ENCODE measurements around the gene DNAI7. TPM values are rescaled to one million over a fixed set of nuclear protein-coding genes. Genes with fewer than 3 reads are reported as not detected.

The DNAI7 gene
- total RNA-seq, 4 donors from 2014 or later = not detected

GRCh38 chr12:25084816-25085215 lies 110.1 kb downstream of the DNAI7 start:
- Histone ChIP-seq H3K9me3 (no peaks in the 10 kb centered on the region), H3K4me1 (no peaks in the 10 kb centered on the region), H3K36me3 (no peaks in the 10 kb centered on the region), H3K27ac (no peak overlapping the region), H3K4me3 (no peak overlapping the region), H3K27me3 (no peaks in the 10 kb centered on the region)
- in situ Hi-C loops (cut with MboI; ENCODE audit: low sequenced_read_pairs in 4 of 4) (no loop called here), intact Hi-C loops (cut with DNase I; ENCODE audit: low total_unique reads) (no loop called here)
- DNase-seq (no peak), ATAC-seq (no peak)
- no peak for TF ChIP-seq CTCF (IDR thresholded peaks at IDR 0.05 in 4 of 5, conservative IDR thresholded peaks at IDR 0.05 in 1 of 5)
- TF ChIP-seq POLR2A (IDR thresholded peaks at IDR 0.05) = no peak

- H3K36me3 ChIP-seq = no peaks in the 10 kb centered on the region
- H3K9me3 ChIP-seq = no peaks in the 10 kb centered on the region
- in situ Hi-C loops (cut with MboI; ENCODE audit: low sequenced_read_pairs in 4 of 4) = no loop called here
- no peak for ATAC-seq
- H3K27ac ChIP-seq = no peak overlapping the region
- H3K4me1 ChIP-seq = no peaks in the 10 kb centered on the region
- intact Hi-C loops (cut with DNase I; ENCODE audit: low total_unique reads) = no loop called here
- no peak overlapping the region for H3K4me3 ChIP-seq
- no peaks in the 10 kb centered on the region for H3K27me3 ChIP-seq
- no peak for TF ChIP-seq POLR2A (IDR thresholded peaks at IDR 0.05)
- no peak for DNase-seq
Observed at GRCh38 chr12:25083211-25083610, 111.7 kb downstream of the DNAI7 start.

DNA sequence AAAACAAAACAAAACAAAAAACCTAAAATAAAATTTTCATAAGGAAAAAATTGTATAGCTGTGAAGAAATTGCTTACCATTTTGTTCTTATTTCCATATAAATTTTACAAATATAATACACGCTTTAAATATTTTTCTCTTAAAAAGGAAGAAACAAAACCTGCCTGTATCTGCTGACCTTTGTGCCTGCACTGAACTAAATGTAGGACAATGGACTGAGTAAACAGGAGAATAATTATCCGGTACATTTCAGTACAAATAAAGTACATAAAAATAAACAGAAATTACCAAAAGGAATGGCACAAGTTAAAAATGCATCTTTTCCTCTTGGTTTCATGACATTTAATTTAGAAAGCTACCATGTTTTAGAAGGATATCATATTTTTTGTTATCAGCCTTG lies 112.3 kb downstream of the DNAI7 start:
- no peaks in the 10 kb centered on the region for H3K9me3 ChIP-seq
- H3K36me3 ChIP-seq = no peaks in the 10 kb centered on the region
- no peaks in the 10 kb centered on the region for H3K27me3 ChIP-seq
- no peak overlapping the region for H3K4me3 ChIP-seq
- no peak for DNase-seq
- TF ChIP-seq POLR2A (IDR thresholded peaks at IDR 0.05) = no peak
- no peak for TF ChIP-seq CTCF (IDR thresholded peaks at IDR 0.05 in 4 of 5, conservative IDR thresholded peaks at IDR 0.05 in 1 of 5)
- ATAC-seq = no peak
- no peak overlapping the region for H3K27ac ChIP-seq
- no peaks in the 10 kb centered on the region for H3K4me1 ChIP-seq
- intact Hi-C loops (cut with DNase I; ENCODE audit: low total_unique reads) (no loop called here), in situ Hi-C loops (cut with MboI; ENCODE audit: low sequenced_read_pairs in 4 of 4) (no loop called here)

- intact Hi-C loops (cut with DNase I; ENCODE audit: low total_unique reads) = no loop called here
Observed at GRCh38 chr12:25079393-25079792, 115.6 kb downstream of the DNAI7 start.

GRCh38 chr12:25074954-25075353 lies 120.0 kb downstream of the DNAI7 start:
- DNase-seq = no peak
- Histone ChIP-seq H3K4me1 (peaks cover 0 to 5% of the 10 kb centered on the region in 2 donors), H3K4me3 (no peak overlapping the region), H3K36me3 (no peaks in the 10 kb centered on the region), H3K9me3 (no peaks in the 10 kb centered on the region), H3K27ac (no peak overlapping the region), H3K27me3 (no peaks in the 10 kb centered on the region)
- in situ Hi-C loops (cut with MboI; ENCODE audit: low sequenced_read_pairs in 4 of 4) (no loop called here), intact Hi-C loops (cut with DNase I; ENCODE audit: low total_unique reads) (no loop called here)
- TF ChIP-seq POLR2A (IDR thresholded peaks at IDR 0.05) (no peak), CTCF (IDR thresholded peaks at IDR 0.05 in 4 of 5, conservative IDR thresholded peaks at IDR 0.05 in 1 of 5) (no peak)
- ATAC-seq = no peak

More at GRCh38 chr12:25079393-25079792, 115.6 kb downstream of the DNAI7 start:
- ATAC-seq (no peak), DNase-seq (no peak)
- Histone ChIP-seq H3K27me3 (no peaks in the 10 kb centered on the region), H3K27ac (no peak overlapping the region), H3K9me3 (no peaks in the 10 kb centered on the region), H3K4me3 (no peak overlapping the region), H3K4me1 (no peaks in the 10 kb centered on the region), H3K36me3 (no peaks in the 10 kb centered on the region)
- in situ Hi-C loops (cut with MboI; ENCODE audit: low sequenced_read_pairs in 4 of 4) = no loop called here
- TF ChIP-seq CTCF (IDR thresholded peaks at IDR 0.05 in 4 of 5, conservative IDR thresholded peaks at IDR 0.05 in 1 of 5) = no peak
- no peak for TF ChIP-seq POLR2A (IDR thresholded peaks at IDR 0.05)
